Peyer's patch (tissue), 4 donors: ENCODE measurements around the gene TMEM198.

ENCODE experiments used
- CTCF ChIP-seq, 6 experiments: fragments of 450-650 bp in 4 of 6; fragments of 200-600 bp in 2 of 6; sonication (generic) in 1 of 6; IDR thresholded peaks; one replicate each; pipeline ENCODE4 v1.5.1; 2017 to 2019; ENCODE audit warnings: antibody characterized with exemption in 6 of 6, mild to moderate bottlenecking in 3 of 6, moderate library complexity in 1 of 6
- POLR2A ChIP-seq, 2 donors: fragments of 450-650 bp; IDR thresholded peaks; one replicate each; pipeline ENCODE4 v1.5.1; 2017; ENCODE audit warnings: antibody characterized with exemption in 2 of 2, mild to moderate bottlenecking in 2 of 2, moderate library complexity in 2 of 2

DNA sequence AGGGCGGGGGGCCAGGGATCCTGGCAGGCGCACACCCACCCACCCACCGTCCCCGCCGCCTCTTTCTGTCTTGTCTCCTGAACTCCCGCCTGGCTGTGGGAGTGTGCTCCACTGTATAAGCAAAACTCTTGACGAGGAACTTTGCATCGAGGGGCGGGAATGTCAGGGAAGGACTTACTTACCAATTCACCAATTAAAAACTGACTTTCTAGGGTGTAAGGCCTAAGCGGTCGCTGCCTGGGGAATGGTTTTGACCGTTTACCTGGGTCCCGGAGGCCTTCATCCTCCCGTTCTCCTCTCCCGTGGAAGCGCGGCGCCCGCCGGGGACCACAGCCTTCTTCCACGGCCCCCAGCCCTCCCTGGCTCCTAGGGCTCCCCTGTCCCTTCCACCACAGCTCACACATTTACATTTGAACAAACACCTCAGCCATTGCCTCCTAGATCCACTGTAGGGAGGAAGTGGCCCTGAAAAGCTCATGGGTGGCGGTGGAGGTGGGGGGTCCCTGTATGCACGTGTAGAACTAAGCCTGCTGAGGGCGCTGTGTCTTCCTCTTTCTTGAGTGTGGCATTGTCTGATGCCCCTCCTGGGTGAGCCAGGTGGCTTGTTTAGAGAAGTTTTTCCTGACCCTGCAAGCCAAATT lies 20.7 kb upstream of the TMEM198 start:
- TF ChIP-seq CTCF (IDR thresholded peaks at IDR 0.05): no peak
- TF ChIP-seq POLR2A (IDR thresholded peaks at IDR 0.05): no peak
